Activated CD4-positive, alpha-beta T cell treated with anti-CD3 and anti-CD28 coated beads, Interleukin-2, Interleukin-6, amounts not matched to agents 100 ng/mL and 50 ng/mL, durations not matched to agents 16 hours and 8 hours (primary cell): ENCODE data around the gene SMPDL3A.
A peak's percentile ranks its signal among the peaks of the same experiment; 100 is the strongest.
"Not testable (repeated sequence)": the region's sequence is repeated elsewhere in the genome, so short reads cannot be mapped to it uniquely, and the experiment has no call there.

Experiments
- DNase-seq: peaks from one replicate; pipeline ENCODE4 v3.0.0-alpha.2; 2020

Gene SMPDL3A

GRCh38 chr6:122789182-122790027 is at the start of gene SMPDL3A:
Gene SMPDL3A (plus strand): TSS chr6:122789258. CDS start chr6:122789347, 89 bp downstream.
- DNase-seq, result peak; percentile 30

- no peak for DNase-seq
Measured at GRCh38 chr6:122740091-122740490, 49.0 kb upstream of the SMPDL3A start.

- no peak for DNase-seq
Measured at GRCh38 chr6:122740936-122741335, 48.1 kb upstream of the SMPDL3A start.

GRCh38 chr6:122744247-122744646 is 44.8 kb upstream of the SMPDL3A start:
- not testable (repeated sequence) for DNase-seq

- not testable (repeated sequence) for DNase-seq
Measured at GRCh38 chr6:122744856-122745255, 44.2 kb upstream of the SMPDL3A start.

GRCh38 chr6:122746688-122747087 is 42.4 kb upstream of the SMPDL3A start:
- DNase-seq, result no peak

- DNase-seq, result no peak
Measured at GRCh38 chr6:122747573-122747972, 41.5 kb upstream of the SMPDL3A start.

- DNase-seq, result not testable (repeated sequence)
Measured at GRCh38 chr6:122748945-122749344, 40.1 kb upstream of the SMPDL3A start.

- no peak for DNase-seq
Measured at GRCh38 chr6:122749451-122750050, 39.5 kb upstream of the SMPDL3A start.

- no peak for DNase-seq
Measured at GRCh38 chr6:122751326-122751725, 37.7 kb upstream of the SMPDL3A start.

- no peak for DNase-seq
Measured at GRCh38 chr6:122752459-122752858, 36.6 kb upstream of the SMPDL3A start.

- no peak for DNase-seq
Measured at GRCh38 chr6:122753000-122753687, 35.9 kb upstream of the SMPDL3A start.

GRCh38 chr6:122753688-122754056 is 35.4 kb upstream of the SMPDL3A start:
- no peak for DNase-seq

- DNase-seq, result no peak
Measured at GRCh38 chr6:122754191-122754731, 34.8 kb upstream of the SMPDL3A start.

- no peak for DNase-seq
Measured at GRCh38 chr6:122755901-122756300, 33.2 kb upstream of the SMPDL3A start.

GRCh38 chr6:122758927-122759334 is 30.1 kb upstream of the SMPDL3A start:
- no peak for DNase-seq

- DNase-seq, result no peak
Measured at GRCh38 chr6:122760330-122760729, 28.7 kb upstream of the SMPDL3A start.

- DNase-seq, result no peak
Measured at GRCh38 chr6:122766256-122766655, 22.8 kb upstream of the SMPDL3A start.

- no peak for DNase-seq
Measured at GRCh38 chr6:122770835-122771601, 18.0 kb upstream of the SMPDL3A start.

GRCh38 chr6:122772724-122773415 is 16.2 kb upstream of the SMPDL3A start:
- DNase-seq, result no peak

GRCh38 chr6:122775975-122776374 is 13.1 kb upstream of the SMPDL3A start:
- no peak for DNase-seq

- DNase-seq, result no peak
Measured at GRCh38 chr6:122778302-122778701, 10.8 kb upstream of the SMPDL3A start.
